Endothelial cell (in vitro differentiated cells): ENCODE data around the gene PTPRD. TPM values are rescaled to one million over a fixed set of nuclear protein-coding genes. Genes with fewer than 3 reads are reported as not detected.

Experiments used
- DNase-seq: peaks from one replicate; pipeline ENCODE4 v3.0.0; 2021; ENCODE audit warnings: low spot score
- H3K27ac Mint-ChIP-seq: one replicate; pipeline ENCODE4 v1.8.0; 2021; ENCODE audit warnings: mixed read lengths, inconsistent platforms; ENCODE audit not compliant: unreplicated experiment
- H3K27me3 Mint-ChIP-seq: one replicate; pipeline ENCODE4 v1.8.0; 2021; ENCODE audit warnings: mild to moderate bottlenecking, moderate library complexity, mixed read lengths, inconsistent platforms; ENCODE audit not compliant: unreplicated experiment
- H3K36me3 Mint-ChIP-seq: one replicate; pipeline ENCODE4 v1.8.0; 2021; ENCODE audit warnings: mild to moderate bottlenecking, low read depth, mixed read lengths, inconsistent platforms; ENCODE audit not compliant: unreplicated experiment
- H3K4me1 Mint-ChIP-seq: one replicate; pipeline ENCODE4 v1.8.0; 2021; ENCODE audit warnings: mild to moderate bottlenecking, mixed read lengths, inconsistent platforms; ENCODE audit not compliant: unreplicated experiment
- H3K4me3 Mint-ChIP-seq: one replicate; pipeline ENCODE4 v1.8.0; 2021; ENCODE audit warnings: mild to moderate bottlenecking, mixed read lengths, inconsistent platforms; ENCODE audit not compliant: unreplicated experiment
- H3K9me3 Mint-ChIP-seq: one replicate; pipeline ENCODE4 v1.8.0; 2021; ENCODE audit warnings: mixed read lengths, inconsistent platforms; ENCODE audit not compliant: unreplicated experiment
- CTCF ChIP-seq: fragments of 200-600 bp; sonication (generic); IDR thresholded peaks from one replicate; pipeline ENCODE4 v1.5.0; 2021; ENCODE audit warnings: antibody characterized with exemption; ENCODE audit not compliant: unreplicated experiment
- total RNA-seq: library from RNA; stranded (reverse); fragmentation: NEBNext Ultra II Directional; extraction: Animal tissue kit (Norgen Biotek cat#: 25700); gene quantifications from one replicate; pipeline ENCODE4 v1.2.1, GENCODE V29; 2021; ENCODE audit not compliant: unreplicated experiment

PTPRD gene
- total RNA-seq, 1 donor from 2014 or later, result 47.8 TPM

GRCh38 chr9:9881692-9882091 lies 731.1 kb downstream of the PTPRD start:
- no peak for DNase-seq
- no peaks in the 10 kb centered on the region for H3K9me3 Mint-ChIP-seq
- no peak for TF ChIP-seq CTCF
- no peaks in the 10 kb centered on the region for H3K27me3 Mint-ChIP-seq
- H3K4me3 Mint-ChIP-seq, result no peak overlapping the region
- H3K4me1 Mint-ChIP-seq, result no peaks in the 10 kb centered on the region
- H3K27ac Mint-ChIP-seq, result no peak overlapping the region
- H3K36me3 Mint-ChIP-seq, result no peaks in the 10 kb centered on the region

- no peak for TF ChIP-seq CTCF
- Mint-ChIP-seq H3K9me3 (no peaks in the 10 kb centered on the region), H3K27me3 (no peaks in the 10 kb centered on the region), H3K27ac (no peak overlapping the region), H3K36me3 (no peaks in the 10 kb centered on the region), H3K4me3 (no peak overlapping the region), H3K4me1 (no peaks in the 10 kb centered on the region)
- DNase-seq, result no peak
These were observed 738.5 kb downstream of the PTPRD start for GRCh38 chr9:9874270-9874669.

GRCh38 chr9:9862235-9862810 lies 750.5 kb downstream of the PTPRD start:
- Mint-ChIP-seq H3K27ac (no peak overlapping the region), H3K4me1 (peaks cover 4% of the 10 kb centered on the region), H3K36me3 (no peaks in the 10 kb centered on the region), H3K9me3 (no peaks in the 10 kb centered on the region), H3K27me3 (no peaks in the 10 kb centered on the region), H3K4me3 (no peak overlapping the region)
- DNase-seq, result no peak
- no peak for TF ChIP-seq CTCF

GRCh38 chr9:9855177-9856078 lies 757.4 kb downstream of the PTPRD start:
- no peak for DNase-seq
- H3K36me3 Mint-ChIP-seq, result no peaks in the 10 kb centered on the region

More at GRCh38 chr9:9855177-9856078, 757.4 kb downstream of the PTPRD start:
- H3K4me3 Mint-ChIP-seq, result no peak overlapping the region
- H3K9me3 Mint-ChIP-seq, result no peaks in the 10 kb centered on the region
- H3K27me3 Mint-ChIP-seq, result no peaks in the 10 kb centered on the region
- H3K4me1 Mint-ChIP-seq, result no peaks in the 10 kb centered on the region
- TF ChIP-seq CTCF, result no peak
- no peak overlapping the region for H3K27ac Mint-ChIP-seq
